NCI-H128 (cell line): ENCODE measurements around the gene UCK1.

Experiments used
- DNase-seq: peaks from one replicate; lab custom pipeline; 2025; ENCODE audit not compliant: unreplicated experiment; lab: John Stamatoyannopoulos, UW

The UCK1 gene

DNA sequence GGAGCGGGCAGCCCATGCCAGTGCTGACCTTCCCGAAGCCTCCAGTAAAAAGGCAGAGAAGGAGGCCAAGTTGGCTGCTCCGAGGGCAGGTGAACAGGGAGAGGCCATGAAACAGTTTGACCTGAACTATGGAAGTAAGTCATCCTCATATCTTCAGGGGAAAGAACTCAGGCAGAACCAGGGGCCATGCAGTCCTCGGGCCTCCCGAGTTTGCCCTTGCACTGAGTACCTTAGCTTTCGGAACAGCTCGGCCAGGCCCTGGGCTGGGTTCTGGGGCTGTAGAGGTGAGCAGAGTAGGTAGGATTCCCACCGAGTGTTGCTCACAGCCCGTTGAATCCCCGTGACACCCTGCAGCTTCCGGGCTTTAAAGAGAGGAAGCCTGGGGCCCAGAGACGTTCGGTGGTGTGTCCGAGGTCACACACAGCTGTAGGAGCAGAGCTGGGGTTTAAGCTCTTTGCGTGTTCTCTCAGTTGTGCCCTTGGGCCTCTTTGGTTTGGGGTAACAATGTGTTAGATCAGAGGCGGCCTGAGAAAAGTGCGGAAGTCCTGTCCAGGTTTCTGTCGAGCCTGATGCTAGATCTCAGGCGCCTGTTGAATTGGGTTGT lies 53.1 kb downstream of the UCK1 start:
- DNase-seq, result no peak

DNA sequence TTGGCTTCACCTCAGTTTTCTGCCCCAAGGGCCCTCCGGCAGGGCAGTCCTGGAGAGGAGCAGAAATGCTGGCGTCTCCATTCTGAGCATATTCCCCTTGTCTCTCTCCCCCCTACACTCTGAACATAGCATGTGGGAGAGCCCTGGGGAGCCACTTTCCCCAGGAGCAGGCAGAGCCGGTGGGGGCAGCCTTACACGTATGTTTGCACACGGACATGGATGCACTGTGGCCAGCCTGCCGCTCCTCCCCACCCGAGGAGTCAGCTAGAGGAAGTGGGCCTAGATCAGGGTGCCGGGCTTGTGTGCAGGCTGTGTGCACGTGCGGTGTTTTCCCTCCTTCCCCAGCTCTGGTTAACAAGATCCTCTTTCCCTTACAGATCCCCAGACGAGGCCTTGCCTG lies 53.7 kb downstream of the UCK1 start:
- DNase-seq, result no peak

DNA sequence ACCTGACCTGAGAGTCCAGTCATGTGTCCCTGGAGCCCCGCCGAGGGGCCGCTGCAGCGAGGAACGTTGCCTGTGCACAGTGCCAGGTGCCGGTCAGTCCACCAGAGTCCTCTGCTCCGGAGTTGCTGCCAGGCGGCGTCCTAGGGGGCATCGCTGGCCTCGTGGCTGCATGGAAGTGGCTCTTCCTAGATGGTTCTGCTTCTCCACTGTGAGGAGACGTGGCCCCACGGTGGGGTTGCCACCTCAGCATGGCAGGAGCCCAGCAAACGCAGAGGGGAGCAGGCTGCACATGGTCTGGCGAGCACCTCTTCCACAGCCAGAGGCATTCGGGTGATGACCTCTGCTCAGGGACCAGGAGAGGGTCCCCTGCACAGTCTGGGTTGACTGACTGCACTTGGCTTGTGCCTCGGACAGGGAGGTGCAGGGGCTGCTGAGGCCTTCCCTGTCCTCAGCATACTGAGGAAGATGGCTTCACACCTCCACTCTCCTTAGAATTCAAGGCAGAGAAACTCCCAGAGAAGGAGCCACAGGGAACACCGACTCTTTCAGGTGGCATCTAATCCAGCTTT lies 54.2 kb downstream of the UCK1 start:
- no peak for DNase-seq

DNA sequence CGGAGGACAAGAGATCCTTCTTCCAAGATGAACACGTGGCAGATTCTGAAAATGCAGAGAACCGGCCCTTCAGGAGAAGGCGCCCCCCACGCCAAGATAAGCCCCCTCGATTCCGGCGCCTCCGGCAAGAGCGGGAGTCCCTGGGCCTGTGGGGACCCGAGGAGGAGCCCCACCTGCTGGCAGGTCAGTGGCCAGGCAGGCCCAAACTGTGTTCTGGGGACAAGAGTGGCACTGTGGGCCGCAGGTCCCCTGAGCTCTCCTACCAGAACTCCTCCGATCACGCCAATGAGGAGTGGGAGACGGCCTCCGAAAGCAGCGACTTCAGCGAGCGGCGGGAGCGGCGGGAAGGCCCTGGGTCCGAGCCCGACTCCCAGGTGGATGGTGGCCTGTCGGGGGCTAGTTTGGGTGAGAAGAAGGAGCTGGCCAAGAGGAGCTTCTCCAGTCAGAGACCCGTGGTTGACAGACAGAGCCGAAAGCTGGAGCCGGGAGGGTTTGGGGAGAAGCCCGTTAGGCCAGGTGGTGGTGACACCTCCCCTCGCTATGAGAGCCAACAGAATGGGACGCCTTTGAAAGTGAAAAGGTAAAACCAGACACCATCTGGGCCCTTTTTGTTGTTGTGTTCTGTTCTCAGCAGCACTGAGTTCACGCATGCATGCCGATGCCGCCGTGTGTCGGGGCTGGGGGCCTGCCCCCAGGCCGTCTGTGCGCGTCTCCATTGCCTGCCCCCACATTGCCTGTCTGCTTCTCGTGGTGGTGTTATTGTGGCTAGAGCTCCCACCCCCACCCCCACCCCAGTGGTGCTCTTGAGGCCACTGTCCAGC lies 54.9 kb downstream of the UCK1 start:
- DNase-seq, result no peak

DNA sequence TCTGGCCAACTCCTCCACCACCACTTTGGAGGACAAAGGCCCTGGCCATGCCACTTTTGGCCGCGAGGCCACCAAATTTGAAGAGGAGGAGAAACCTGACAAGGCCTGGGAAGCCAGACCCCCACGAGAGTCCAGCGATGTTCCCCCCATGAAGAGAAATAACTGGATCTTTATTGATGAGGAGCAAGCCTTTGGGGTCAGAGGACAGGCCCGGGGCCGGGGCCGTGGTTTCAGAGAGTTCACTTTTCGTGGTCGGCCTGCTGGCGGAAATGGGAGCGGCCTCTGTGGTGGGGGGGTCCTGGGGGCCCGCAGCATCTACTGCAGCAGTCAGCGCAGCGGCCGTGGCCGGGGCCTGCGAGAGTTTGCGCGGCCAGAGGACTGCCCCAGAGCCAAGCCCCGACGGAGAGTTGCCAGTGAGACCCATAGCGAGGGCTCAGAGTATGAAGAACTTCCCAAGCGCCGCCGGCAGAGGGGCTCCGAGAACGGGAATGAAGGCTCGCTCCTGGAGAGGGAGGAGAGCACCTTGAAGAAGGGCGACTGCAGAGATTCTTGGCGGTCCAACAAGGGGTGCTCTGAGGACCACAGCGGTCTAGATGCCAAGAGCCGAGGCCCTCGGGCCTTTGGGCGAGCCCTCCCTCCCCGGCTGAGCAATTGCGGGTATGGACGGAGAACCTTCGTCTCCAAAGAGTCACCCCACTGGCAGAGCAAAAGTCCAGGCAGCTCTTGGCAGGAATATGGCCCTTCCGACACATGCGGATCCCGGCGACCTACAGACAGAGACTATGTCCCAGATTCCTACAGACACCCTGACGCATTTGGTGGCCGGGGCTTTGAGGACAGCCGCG lies 55.7 kb downstream of the UCK1 start:
- DNase-seq, result no peak

DNA sequence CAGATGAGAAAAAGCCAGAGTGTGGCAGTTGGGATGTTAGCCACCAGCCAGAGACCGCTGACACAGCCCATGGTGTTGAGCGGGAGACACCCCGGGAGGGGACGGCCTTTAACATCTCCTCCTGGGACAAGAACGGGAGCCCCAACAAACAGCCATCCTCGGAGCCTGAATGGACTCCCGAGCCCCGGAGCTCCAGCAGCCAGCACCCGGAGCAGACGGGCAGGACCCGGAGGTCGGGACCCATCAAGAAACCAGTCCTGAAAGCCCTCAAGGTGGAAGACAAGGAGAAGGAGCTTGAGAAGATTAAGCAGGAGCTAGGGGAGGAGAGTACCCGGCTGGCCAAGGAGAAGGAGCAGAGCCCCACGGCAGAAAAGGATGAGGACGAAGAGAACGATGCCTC lies 56.4 kb downstream of the UCK1 start:
- DNase-seq, result no peak

DNA sequence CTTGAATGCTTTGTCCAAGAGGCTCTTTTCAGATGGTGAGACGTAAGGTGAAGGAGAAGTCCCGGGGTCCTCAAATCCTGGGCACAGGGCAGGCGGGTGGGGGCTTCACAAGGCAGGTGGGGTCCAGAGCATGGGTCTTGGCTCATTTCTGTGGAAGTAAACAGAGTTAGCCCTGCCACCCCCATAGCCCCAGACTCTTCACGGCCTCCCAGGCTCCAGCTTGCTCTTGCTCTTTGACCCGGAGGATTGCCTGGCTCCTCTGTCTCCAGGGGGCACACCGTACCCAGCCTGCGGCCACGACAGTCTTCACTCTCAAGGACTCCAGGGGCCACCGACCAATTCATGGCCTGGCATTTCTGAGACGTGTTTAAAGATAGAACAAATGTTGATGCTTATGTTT lies 57.2 kb downstream of the UCK1 start:
- DNase-seq, result no peak
